ENCODE data around the gene CFAP97D1.
A peak's percentile ranks its signal among the peaks of the same experiment; 100 is the strongest.

CFAP97D1 gene

GRCh38 chr17:43758086-43758485 is 22.1 kb upstream of the CFAP97D1 start:
- Mint-ChIP-seq H3K4me3 (no peak overlapping the region), H3K27me3 (peaks cover 39 to 61% of the 10 kb centered on the region in 2 donors), H3K36me3 (no peaks in the 10 kb centered on the region), H3K9me3 (no peaks in the 10 kb centered on the region), H3K27ac (no peak overlapping the region), H3K4me1 (peaks cover 3 to 6% of the 10 kb centered on the region in 2 donors)
- DNase-seq: no peak
- ATAC-seq (replicated peaks): no peak

GRCh38 chr17:43758497-43759174 is 21.6 kb upstream of the CFAP97D1 start, which contains the start of gene SOST:
TSS of gene SOST (minus strand) at chr17:43758791. CDS start at chr17:43758741, 50 bp downstream.
- H3K4me1 Mint-ChIP-seq: peaks cover 3 to 6% of the 10 kb centered on the region in 2 donors
- H3K27me3 Mint-ChIP-seq: peaks cover 36 to 57% of the 10 kb centered on the region in 2 donors
- no peaks in the 10 kb centered on the region for H3K36me3 Mint-ChIP-seq
- DNase-seq (no peak), ATAC-seq (replicated peaks) (no peak)
- H3K9me3 Mint-ChIP-seq: no peaks in the 10 kb centered on the region
- H3K27ac Mint-ChIP-seq: no peak within 1 kb of the TSS
- H3K4me3 Mint-ChIP-seq: no peak within 1 kb of the TSS

- ATAC-seq (replicated peaks) (no peak), DNase-seq (no peak)
- Mint-ChIP-seq H3K4me1 (peaks cover 3 to 6% of the 10 kb centered on the region in 2 donors), H3K36me3 (no peaks in the 10 kb centered on the region), H3K9me3 (no peaks in the 10 kb centered on the region), H3K27ac (no peak overlapping the region), H3K4me3 (no peak overlapping the region), H3K27me3 (peaks cover 28 to 47% of the 10 kb centered on the region in 2 donors)
Measured at GRCh38 chr17:43759836-43760235, 20.4 kb upstream of the CFAP97D1 start.

GRCh38 chr17:43760254-43760852 is 19.9 kb upstream of the CFAP97D1 start:
- ATAC-seq (replicated peaks): peak; percentile 96 to 97
- Mint-ChIP-seq H3K27ac (no peak overlapping the region), H3K27me3 (peaks cover 28 to 42% of the 10 kb centered on the region in 2 donors), H3K4me3 (no peak overlapping the region), H3K9me3 (no peaks in the 10 kb centered on the region), H3K4me1 (peaks cover 3 to 6% of the 10 kb centered on the region in 2 donors), H3K36me3 (no peaks in the 10 kb centered on the region)
- peak; percentile 78 for DNase-seq

- no peak for ATAC-seq (replicated peaks)
- H3K4me3 Mint-ChIP-seq: no peak overlapping the region
- no peak for DNase-seq
- H3K36me3 Mint-ChIP-seq: peaks cover 19 to 22% of the 10 kb centered on the region in 2 donors
- H3K4me1 Mint-ChIP-seq: peaks cover 12 to 23% of the 10 kb centered on the region in 2 donors
- H3K9me3 Mint-ChIP-seq: no peaks in the 10 kb centered on the region
- H3K27me3 Mint-ChIP-seq: no peaks in the 10 kb centered on the region
- no peak overlapping the region for H3K27ac Mint-ChIP-seq
Measured at GRCh38 chr17:43766413-43767052, 13.7 kb upstream of the CFAP97D1 start.

- Mint-ChIP-seq H3K4me1 (peaks cover 12 to 27% of the 10 kb centered on the region in 2 donors), H3K27me3 (no peaks in the 10 kb centered on the region), H3K9me3 (no peaks in the 10 kb centered on the region), H3K36me3 (peaks cover 21 to 26% of the 10 kb centered on the region in 2 donors), H3K4me3 (no peak overlapping the region), H3K27ac (peak overlapping the region; percentile 20)
- ATAC-seq (replicated peaks) (no peak), DNase-seq (no peak)
Measured at GRCh38 chr17:43767053-43767712, 13.1 kb upstream of the CFAP97D1 start.

- Mint-ChIP-seq H3K27me3 (no peaks in the 10 kb centered on the region), H3K4me1 (peaks cover 14 to 32% of the 10 kb centered on the region in 2 donors), H3K36me3 (peaks cover 25 to 31% of the 10 kb centered on the region in 2 donors), H3K4me3 (no peak overlapping the region), H3K9me3 (no peaks in the 10 kb centered on the region), H3K27ac (peak overlapping the region; percentile 20)
- DNase-seq (no peak), ATAC-seq (replicated peaks) (no peak)
Measured at GRCh38 chr17:43767713-43768059, 12.5 kb upstream of the CFAP97D1 start.

- ATAC-seq (replicated peaks) (peak; percentile 96), DNase-seq (peak; percentile 56)
- H3K27ac Mint-ChIP-seq: no peak overlapping the region
- peaks cover 20 to 39% of the 10 kb centered on the region in 2 donors for H3K4me1 Mint-ChIP-seq
- H3K4me3 Mint-ChIP-seq: no peak overlapping the region
- peaks cover 32 to 38% of the 10 kb centered on the region in 2 donors for H3K36me3 Mint-ChIP-seq
- H3K9me3 Mint-ChIP-seq: no peaks in the 10 kb centered on the region
- H3K27me3 Mint-ChIP-seq: no peaks in the 10 kb centered on the region
Measured at GRCh38 chr17:43768382-43768781, 11.9 kb upstream of the CFAP97D1 start.

- Mint-ChIP-seq H3K4me1 (peaks cover 24 to 44% of the 10 kb centered on the region in 2 donors), H3K36me3 (peaks cover 36 to 43% of the 10 kb centered on the region in 2 donors), H3K27me3 (no peaks in the 10 kb centered on the region), H3K4me3 (no peak overlapping the region), H3K9me3 (peaks cover 0 to 2% of the 10 kb centered on the region in 2 donors), H3K27ac (no peak overlapping the region)
- no peak for DNase-seq
- ATAC-seq (replicated peaks): no peak
Measured at GRCh38 chr17:43768943-43769342, 11.3 kb upstream of the CFAP97D1 start.

GRCh38 chr17:43769426-43769825 is 10.8 kb upstream of the CFAP97D1 start:
- Mint-ChIP-seq H3K9me3 (peaks cover 0 to 2% of the 10 kb centered on the region in 2 donors), H3K36me3 (peaks cover 36 to 48% of the 10 kb centered on the region in 2 donors), H3K4me1 (peaks cover 28 to 49% of the 10 kb centered on the region in 2 donors), H3K27ac (no peak overlapping the region), H3K4me3 (no peak overlapping the region), H3K27me3 (no peaks in the 10 kb centered on the region)
- DNase-seq: no peak
- ATAC-seq (replicated peaks): no peak

- peaks cover 36 to 51% of the 10 kb centered on the region in 2 donors for H3K36me3 Mint-ChIP-seq
- no peak overlapping the region for H3K4me3 Mint-ChIP-seq
- H3K9me3 Mint-ChIP-seq: peaks cover 0 to 2% of the 10 kb centered on the region in 2 donors
- ATAC-seq (replicated peaks): no peak
- no peaks in the 10 kb centered on the region for H3K27me3 Mint-ChIP-seq
- H3K4me1 Mint-ChIP-seq: peaks cover 28 to 52% of the 10 kb centered on the region in 2 donors
- H3K27ac Mint-ChIP-seq: no peak overlapping the region
- no peak for DNase-seq
Measured at GRCh38 chr17:43769859-43770258, 10.4 kb upstream of the CFAP97D1 start.

- Mint-ChIP-seq H3K9me3 (peaks cover 0 to 2% of the 10 kb centered on the region in 2 donors), H3K4me3 (no peak overlapping the region), H3K4me1 (peaks cover 29 to 56% of the 10 kb centered on the region in 2 donors), H3K36me3 (peaks cover 39 to 57% of the 10 kb centered on the region in 2 donors), H3K27ac (no peak overlapping the region), H3K27me3 (no peaks in the 10 kb centered on the region)
- DNase-seq (no peak), ATAC-seq (replicated peaks) (no peak)
Measured at GRCh38 chr17:43770957-43771356, 9.3 kb upstream of the CFAP97D1 start.

GRCh38 chr17:43771463-43771862 is 8.8 kb upstream of the CFAP97D1 start:
- Mint-ChIP-seq H3K4me3 (no peak overlapping the region), H3K9me3 (peaks cover 0 to 2% of the 10 kb centered on the region in 2 donors), H3K27ac (no peak overlapping the region), H3K4me1 (peaks cover 32 to 56% of the 10 kb centered on the region in 2 donors), H3K27me3 (no peaks in the 10 kb centered on the region), H3K36me3 (peaks cover 41 to 61% of the 10 kb centered on the region in 2 donors)
- ATAC-seq (replicated peaks): no peak
- no peak for DNase-seq
